Glutamatergic neuron (in vitro differentiated cells): ENCODE results near the gene MDFIC. TPM values are rescaled to one million over a fixed set of nuclear protein-coding genes. Genes with fewer than 3 reads are reported as not detected.
A peak's percentile ranks its signal among the peaks of the same experiment; 100 is the strongest.

Experiments
- DNase-seq: peaks from one replicate; pipeline ENCODE4 v3.0.0; 2022
- H3K27ac Mint-ChIP-seq: one replicate; pipeline ENCODE4 v1.8.0; 2020; ENCODE audit warnings: mild to moderate bottlenecking, mixed read lengths, inconsistent platforms; ENCODE audit not compliant: unreplicated experiment
- H3K27me3 Mint-ChIP-seq: one replicate; pipeline ENCODE4 v1.8.0; 2020; ENCODE audit warnings: mild to moderate bottlenecking, moderate library complexity, mixed read lengths, inconsistent platforms; ENCODE audit not compliant: unreplicated experiment
- H3K36me3 Mint-ChIP-seq: one replicate; pipeline ENCODE4 v1.8.0; 2020; ENCODE audit warnings: mild to moderate bottlenecking, mixed read lengths, inconsistent platforms; ENCODE audit not compliant: unreplicated experiment
- H3K4me1 Mint-ChIP-seq: one replicate; pipeline ENCODE4 v1.8.0; 2020; ENCODE audit warnings: mild to moderate bottlenecking, low read depth, mixed read lengths, inconsistent platforms; ENCODE audit not compliant: unreplicated experiment
- H3K4me3 Mint-ChIP-seq: one replicate; pipeline ENCODE4 v1.8.0; 2020; ENCODE audit warnings: mild to moderate bottlenecking, mixed read lengths, inconsistent platforms; ENCODE audit not compliant: unreplicated experiment
- H3K9me3 Mint-ChIP-seq: one replicate; pipeline ENCODE4 v1.8.0; 2020; ENCODE audit warnings: mild to moderate bottlenecking, moderate library complexity, mixed read lengths, inconsistent platforms; ENCODE audit not compliant: unreplicated experiment
- CTCF ChIP-seq: fragments of 200-600 bp; sonication (generic); IDR thresholded peaks from one replicate; pipeline ENCODE4 v1.5.0; 2021; ENCODE audit not compliant: partially characterized antibody, unreplicated experiment
- total RNA-seq: library from RNA; stranded (reverse); fragmentation: NEBNext Ultra II Directional; extraction: Animal tissue kit (Norgen Biotek cat#: 25700); gene quantifications from one replicate; pipeline ENCODE4 v1.2.1, GENCODE V29; 2021; ENCODE audit not compliant: unreplicated experiment

MDFIC gene
- total RNA-seq, 1 donor from 2014 or later: 0.10 TPM

- H3K9me3 Mint-ChIP-seq: no peaks in the 10 kb centered on the region
- H3K4me3 Mint-ChIP-seq: no peak overlapping the region
- no peaks in the 10 kb centered on the region for H3K27me3 Mint-ChIP-seq
- no peak for TF ChIP-seq CTCF
- no peak for DNase-seq
- H3K4me1 Mint-ChIP-seq: no peaks in the 10 kb centered on the region
- H3K36me3 Mint-ChIP-seq: no peaks in the 10 kb centered on the region
- H3K27ac Mint-ChIP-seq: no peak overlapping the region
These were observed 67.6 kb downstream of the MDFIC start for GRCh38 chr7:114989531-114989930.

GRCh38 chr7:114997487-114998404 lies 75.9 kb downstream of the MDFIC start:
- DNase-seq: no peak
- H3K27ac Mint-ChIP-seq: no peak overlapping the region
- no peak overlapping the region for H3K4me3 Mint-ChIP-seq
- no peaks in the 10 kb centered on the region for H3K36me3 Mint-ChIP-seq
- H3K4me1 Mint-ChIP-seq: no peaks in the 10 kb centered on the region
- no peaks in the 10 kb centered on the region for H3K27me3 Mint-ChIP-seq
- H3K9me3 Mint-ChIP-seq: peaks cover 4% of the 10 kb centered on the region
- TF ChIP-seq CTCF: no peak

- peaks cover 5% of the 10 kb centered on the region for H3K4me1 Mint-ChIP-seq
- peaks cover 4% of the 10 kb centered on the region for H3K27me3 Mint-ChIP-seq
- H3K36me3 Mint-ChIP-seq: no peaks in the 10 kb centered on the region
- no peak for TF ChIP-seq CTCF
- DNase-seq: no peak
- H3K27ac Mint-ChIP-seq: no peak overlapping the region
- no peaks in the 10 kb centered on the region for H3K9me3 Mint-ChIP-seq
- H3K4me3 Mint-ChIP-seq: no peak overlapping the region
These were observed 82.2 kb downstream of the MDFIC start for GRCh38 chr7:115004121-115004520.

GRCh38 chr7:115005251-115005650 lies 83.4 kb downstream of the MDFIC start:
- no peaks in the 10 kb centered on the region for H3K36me3 Mint-ChIP-seq
- H3K27me3 Mint-ChIP-seq: peaks cover 4% of the 10 kb centered on the region
- H3K9me3 Mint-ChIP-seq: no peaks in the 10 kb centered on the region
- H3K27ac Mint-ChIP-seq: no peak overlapping the region
- peaks cover 5% of the 10 kb centered on the region for H3K4me1 Mint-ChIP-seq
- TF ChIP-seq CTCF: no peak
- DNase-seq: no peak
- no peak overlapping the region for H3K4me3 Mint-ChIP-seq

GRCh38 chr7:115005953-115006352 lies 84.1 kb downstream of the MDFIC start:
- TF ChIP-seq CTCF: no peak
- DNase-seq: peak; percentile 14
- no peak overlapping the region for H3K27ac Mint-ChIP-seq
- peaks cover 4% of the 10 kb centered on the region for H3K27me3 Mint-ChIP-seq
- no peaks in the 10 kb centered on the region for H3K9me3 Mint-ChIP-seq
- H3K4me1 Mint-ChIP-seq: peaks cover 5% of the 10 kb centered on the region
- no peaks in the 10 kb centered on the region for H3K36me3 Mint-ChIP-seq
- no peak overlapping the region for H3K4me3 Mint-ChIP-seq
